Activated CD4-positive, alpha-beta T cell treated with anti-CD3 and anti-CD28 coated beads for 36 hours (primary cell): ENCODE data around the gene TMEM165. TPM values are rescaled to one million over a fixed set of nuclear protein-coding genes. Genes with fewer than 3 reads are reported as not detected.
"Not testable (repeated sequence)": the region's sequence is repeated elsewhere in the genome, so short reads cannot be mapped to it uniquely, and the experiment has no call there.

ENCODE experiments used
- ATAC-seq: fragments of 200-7000 bp; cut with Tn5 transposase; one replicate; pipeline ENCODE4 v1.10.0; 2021; ENCODE audit warnings: mild to moderate bottlenecking, moderate library complexity
- CTCF ChIA-PET: fragments of 350-600 bp; sonication (Branson Sonifier 250); formaldehyde crosslinking; loops from one replicate; lab custom pipeline; 2021; ENCODE audit warnings: antibody characterized with exemption; lab: Charles Lee
- POLR2A ChIA-PET: fragments of 350-600 bp; sonication (Branson Sonifier 250); formaldehyde crosslinking; loops from one replicate; lab custom pipeline; 2021; ENCODE audit warnings: antibody characterized with exemption, inconsistent platforms; lab: Charles Lee
- DNase-seq: peaks from one replicate; pipeline ENCODE4 v3.0.0-alpha.2; 2020
- H3K27ac Mint-ChIP-seq: one replicate; pipeline ENCODE4 v1.8.0; 2021; ENCODE audit warnings: mixed read lengths
- H3K27me3 Mint-ChIP-seq: one replicate; pipeline ENCODE4 v1.8.0; 2021; ENCODE audit warnings: mixed read lengths
- H3K36me3 Mint-ChIP-seq: one replicate; pipeline ENCODE4 v1.8.0; 2021; ENCODE audit warnings: low read depth, mixed read lengths
- H3K4me1 Mint-ChIP-seq: one replicate; pipeline ENCODE4 v1.8.0; 2021; ENCODE audit warnings: mixed read lengths
- H3K4me3 Mint-ChIP-seq: one replicate; pipeline ENCODE4 v1.8.0; 2021; ENCODE audit warnings: mild to moderate bottlenecking, moderate library complexity, mixed read lengths
- H3K9me3 Mint-ChIP-seq: one replicate; pipeline ENCODE4 v1.8.0; 2021; ENCODE audit warnings: low read depth, mixed read lengths
- intact Hi-C, 2 experiments: fragments of 100-400 bp; cut with DNase I in 1 of 2; cut with micrococcal nuclease in 1 of 2; formaldehyde crosslinking; loops; one replicate each; pipeline versions ENCODE4 v1.14.2 to v1.15.1; 2022 to 2024; cut with DNase I, micrococcal nuclease
- total RNA-seq, 2 experiments: library from RNA; stranded (reverse); gene quantifications; one replicate each; pipeline ENCODE4 v1.2.3, GENCODE V29; 2021

TMEM165 gene, protein sequence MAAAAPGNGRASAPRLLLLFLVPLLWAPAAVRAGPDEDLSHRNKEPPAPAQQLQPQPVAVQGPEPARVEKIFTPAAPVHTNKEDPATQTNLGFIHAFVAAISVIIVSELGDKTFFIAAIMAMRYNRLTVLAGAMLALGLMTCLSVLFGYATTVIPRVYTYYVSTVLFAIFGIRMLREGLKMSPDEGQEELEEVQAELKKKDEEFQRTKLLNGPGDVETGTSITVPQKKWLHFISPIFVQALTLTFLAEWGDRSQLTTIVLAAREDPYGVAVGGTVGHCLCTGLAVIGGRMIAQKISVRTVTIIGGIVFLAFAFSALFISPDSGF
- 10 to 100 TPM; 43.4 to 49.5 TPM for total RNA-seq

DNA sequence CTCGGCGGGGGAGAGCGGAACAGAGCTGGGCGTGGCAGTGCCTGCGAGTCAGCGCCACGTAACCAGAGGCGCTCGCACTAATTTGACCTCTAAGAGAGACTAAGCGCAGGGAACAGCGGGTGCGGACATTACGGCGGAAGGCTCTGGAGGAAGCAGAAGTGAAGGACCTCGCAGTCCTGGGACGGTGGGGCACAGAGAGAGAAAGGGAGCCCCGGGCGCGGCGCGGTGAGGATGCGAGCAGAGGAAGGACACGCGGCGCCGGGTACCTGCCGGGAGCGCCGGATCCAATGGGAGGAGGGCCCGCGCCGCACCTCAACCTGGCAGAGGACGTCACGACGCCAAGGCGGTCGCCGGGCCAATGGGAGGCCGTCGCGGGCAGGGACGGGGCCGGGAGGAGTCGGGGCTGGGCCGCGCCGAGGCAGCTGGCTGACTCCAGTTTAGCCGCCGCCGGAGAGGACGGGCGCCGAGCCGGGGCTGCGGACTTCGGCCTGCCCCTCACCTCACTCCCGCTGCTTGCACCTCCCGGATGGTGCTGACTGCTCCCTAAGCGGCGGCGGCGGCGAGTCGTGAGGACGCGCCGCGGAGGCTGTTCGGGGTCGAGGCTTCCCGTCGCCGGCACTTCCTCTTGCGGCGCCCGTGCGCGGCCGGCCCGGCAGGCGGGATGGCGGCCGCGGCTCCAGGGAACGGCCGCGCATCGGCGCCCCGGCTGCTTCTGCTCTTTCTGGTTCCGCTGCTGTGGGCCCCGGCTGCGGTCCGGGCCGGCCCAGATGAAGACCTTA, at the start of gene TMEM165:
Gene TMEM165, plus strand, starts transcription at position 429 of the 779 bp plus-strand sequence. Its CDS starts 233 bp downstream, at position 662.
- POLR2A ChIA-PET, result interaction anchor here (0.6 kb wide), 1 partner anchor 23 kb away, joined by 6 read pairs; no protein-coding TSS in a partner anchor
- DNase-seq (peak; percentile 96), ATAC-seq (peak; percentile 97)
- peak within 1 kb of the TSS; percentile 89 for H3K27ac Mint-ChIP-seq
- H3K4me3 Mint-ChIP-seq, result peak within 1 kb of the TSS; percentile 89
- intact Hi-C loops, result loop anchor here (1.0 to 5.0 kb wide), 9 partner anchors 37 to 1582 kb away; partner anchors contain the start of genes CLOCK (in 2 of the 2), EXOC1 (in 2 of the 2), SRD5A3 (in 2 of the 2) and AASDH (in 1 of the 2)
- H3K9me3 Mint-ChIP-seq, result no peaks in the 10 kb centered on the region
- H3K27me3 Mint-ChIP-seq, result no peaks in the 10 kb centered on the region
- CTCF ChIA-PET, result interaction anchor here (0.6 to 2.1 kb wide), 12 partner anchors 12 to 1379 kb away, joined by 3 to 11 read pairs (median 4); partner anchors contain the start of gene SRD5A3
- H3K4me1 Mint-ChIP-seq, result peaks cover 30% of the 10 kb centered on the region
- peaks cover 28% of the 10 kb centered on the region for H3K36me3 Mint-ChIP-seq

DNA sequence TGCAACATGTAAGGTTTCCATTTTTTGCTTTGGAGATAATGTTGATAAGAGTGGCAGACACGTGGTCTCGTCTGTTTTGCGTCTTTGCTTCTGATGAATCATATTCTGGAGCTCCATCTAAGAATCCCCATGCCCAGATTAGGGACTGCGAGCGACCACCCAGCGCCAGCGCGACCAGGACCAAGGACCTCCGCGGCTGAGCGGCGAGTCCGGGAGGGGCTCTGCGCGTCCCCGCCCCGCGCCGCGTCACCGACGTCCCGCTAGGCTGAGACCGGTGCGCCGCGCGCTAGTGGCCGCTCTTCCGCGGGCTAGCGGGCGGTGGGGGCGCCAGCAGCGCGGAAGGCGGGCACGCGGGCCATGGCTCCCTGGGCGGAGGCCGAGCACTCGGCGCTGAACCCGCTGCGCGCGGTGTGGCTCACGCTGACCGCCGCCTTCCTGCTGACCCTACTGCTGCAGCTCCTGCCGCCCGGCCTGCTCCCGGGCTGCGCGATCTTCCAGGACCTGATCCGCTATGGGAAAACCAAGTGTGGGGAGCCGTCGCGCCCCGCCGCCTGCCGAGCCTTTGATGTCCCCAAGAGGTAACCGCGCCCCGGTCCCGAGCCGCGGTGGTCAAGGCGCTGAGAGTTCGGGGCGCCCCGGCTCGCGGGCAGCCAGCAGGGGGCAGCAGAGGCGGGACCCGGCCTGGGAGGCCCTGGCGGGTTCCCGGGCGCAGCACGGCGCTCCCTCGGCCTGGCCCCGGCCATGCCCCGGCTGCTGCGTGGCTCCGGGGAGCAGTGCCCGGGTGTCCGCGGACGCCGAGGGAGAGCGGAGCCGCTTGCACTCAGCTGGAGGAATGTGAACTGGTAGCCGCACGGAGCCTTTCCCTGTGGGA, 49.5 kb upstream of the TMEM165 start, which contains the start of gene SRD5A3:
Gene SRD5A3, plus strand, starts transcription at position 263 of the 871 bp plus-strand sequence. Its CDS starts 95 bp downstream, at position 358.
- POLR2A ChIA-PET, result no interaction called here
- CTCF ChIA-PET, result interaction anchor here (0.5 to 3.2 kb wide), 28 partner anchors 9 to 664 kb away, joined by 3 to 21 read pairs (median 3); partner anchors contain the start of genes CEP135 and TMEM165
- H3K27ac Mint-ChIP-seq, result peak within 1 kb of the TSS; percentile 90

DNA sequence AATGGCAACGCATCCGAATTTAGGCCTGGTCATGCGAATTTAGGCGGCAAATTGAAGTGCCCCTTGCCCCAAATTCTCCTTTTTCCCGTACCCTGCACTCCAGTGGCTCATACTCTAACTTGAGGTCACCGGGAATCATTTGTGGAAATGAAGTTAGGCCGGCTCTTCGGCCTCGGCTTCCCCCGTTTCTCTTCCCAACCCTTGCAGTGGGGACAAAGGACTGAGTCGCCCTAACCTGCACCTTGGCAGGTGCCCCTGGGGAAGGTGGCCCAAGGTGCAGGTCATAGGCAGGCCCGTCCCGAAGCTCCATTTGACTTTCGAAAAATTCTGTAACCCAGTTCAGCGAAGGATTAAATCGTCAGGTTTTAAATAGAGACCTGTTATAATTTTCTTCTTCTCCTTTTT, 48.9 kb upstream of the TMEM165 start:
- Mint-ChIP-seq H3K27me3 (no peaks in the 10 kb centered on the region), H3K4me1 (peaks cover 25% of the 10 kb centered on the region), H3K27ac (peak overlapping the region; percentile 79), H3K36me3 (peaks cover 5% of the 10 kb centered on the region), H3K4me3 (peak overlapping the region; percentile 82), H3K9me3 (no peaks in the 10 kb centered on the region)
- POLR2A ChIA-PET, result no interaction called here
- DNase-seq (no peak), ATAC-seq (no peak)
- intact Hi-C loops, result loop anchor here (1.0 to 5.0 kb wide), 8 partner anchors 48 to 602 kb away; partner anchors contain the start of genes TMEM165 (in 2 of the 2), CEP135 (in 1 of the 2), EXOC1 (in 1 of the 2) and NMU (in 1 of the 2)
- CTCF ChIA-PET, result interaction anchor here (0.6 to 3.2 kb wide), 6 partner anchors 8 to 570 kb away, joined by 3 to 21 read pairs (median 8); partner anchors contain the start of gene TMEM165

More for the DNA sequence above, 49.5 kb upstream of the TMEM165 start, which contains the start of gene SRD5A3:
- ATAC-seq (peak; percentile 89), DNase-seq (peak; percentile 89)
- no peaks in the 10 kb centered on the region for H3K9me3 Mint-ChIP-seq
- peak within 1 kb of the TSS; percentile 82 for H3K4me3 Mint-ChIP-seq
- intact Hi-C loops, result loop anchor here (1.0 to 5.0 kb wide), 8 partner anchors 49 to 603 kb away; partner anchors contain the start of genes TMEM165 (in 2 of the 2), CEP135 (in 1 of the 2), EXOC1 (in 1 of the 2) and NMU (in 1 of the 2)
- peaks cover 25% of the 10 kb centered on the region for H3K4me1 Mint-ChIP-seq
- H3K36me3 Mint-ChIP-seq, result no peaks in the 10 kb centered on the region
- H3K27me3 Mint-ChIP-seq, result no peaks in the 10 kb centered on the region

DNA sequence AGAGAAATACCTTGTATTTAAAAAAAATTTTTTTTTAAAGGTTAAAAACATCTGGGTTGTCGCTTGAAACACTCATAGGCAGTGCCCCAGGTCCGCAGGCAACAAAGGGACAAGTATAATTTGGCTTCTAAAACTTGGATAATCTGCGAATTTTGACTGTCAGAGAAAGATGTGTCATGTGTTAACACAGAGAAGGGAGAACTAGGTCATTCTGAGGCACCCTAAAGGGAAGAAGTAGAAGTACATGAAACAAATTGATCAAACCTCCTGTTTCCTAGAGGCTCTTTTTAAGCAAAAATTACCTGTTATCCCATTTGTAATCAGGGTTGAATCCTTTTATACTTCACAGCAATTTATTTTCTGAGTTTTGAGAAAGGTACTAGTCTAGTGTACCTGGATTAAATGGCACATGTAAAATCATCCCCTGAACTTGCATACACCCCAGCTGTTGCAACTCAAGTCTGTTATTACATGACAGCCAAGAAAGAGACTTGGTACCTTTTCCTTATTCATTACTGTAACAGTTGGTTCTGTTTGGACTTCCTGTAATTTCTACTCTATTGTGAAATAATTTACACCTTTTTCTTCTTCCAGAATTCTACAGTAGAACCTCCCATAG, 48.0 kb upstream of the TMEM165 start:
- intact Hi-C loops, result loop anchor here in 1 of 2 experiments (2.0 to 5.0 kb wide), 4 partner anchors 87 to 601 kb away; partner anchors contain the start of genes CEP135 and NMU
- peak; percentile 27 for ATAC-seq
- Mint-ChIP-seq H3K27ac (peak overlapping the region; percentile 29), H3K27me3 (no peaks in the 10 kb centered on the region), H3K4me3 (peak overlapping the region; percentile 82), H3K9me3 (no peaks in the 10 kb centered on the region), H3K36me3 (peaks cover 12% of the 10 kb centered on the region), H3K4me1 (peaks cover 25% of the 10 kb centered on the region)
- ChIA-PET CTCF (interaction anchor here (1.5 to 3.2 kb wide), 3 partner anchors 8 to 51 kb away, joined by 4 to 21 read pairs (median 14); no protein-coding TSS in a partner anchor), POLR2A (no interaction called here)
- DNase-seq, result no peak

DNA sequence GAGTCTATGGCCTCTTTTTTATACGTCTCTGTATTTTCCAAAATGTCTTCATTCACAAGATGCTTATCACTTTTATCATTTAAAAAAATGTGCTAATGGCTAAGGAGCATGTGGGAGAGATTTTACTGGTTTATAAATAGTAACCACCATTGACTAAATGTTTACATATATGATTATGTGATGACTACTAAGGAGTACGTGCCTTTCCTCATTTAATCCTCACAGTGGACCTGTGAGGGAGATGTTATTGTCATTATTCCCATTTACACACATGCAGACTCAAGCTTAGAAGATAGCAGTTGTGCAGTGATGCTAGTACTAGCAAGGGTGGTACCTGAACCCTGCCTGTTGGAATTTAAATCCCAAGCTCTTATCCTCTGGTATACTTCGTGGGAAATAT, 47.3 kb upstream of the TMEM165 start:
- ATAC-seq (no peak), DNase-seq (no peak)
- no peaks in the 10 kb centered on the region for H3K27me3 Mint-ChIP-seq
- no peaks in the 10 kb centered on the region for H3K9me3 Mint-ChIP-seq
- H3K4me3 Mint-ChIP-seq, result peak overlapping the region; percentile 82
- H3K27ac Mint-ChIP-seq, result peak overlapping the region; percentile 29
- ChIA-PET CTCF (interaction anchor here (0.7 kb wide), 1 partner anchor 24 kb away, joined by 4 read pairs; no protein-coding TSS in a partner anchor), POLR2A (no interaction called here)
- H3K4me1 Mint-ChIP-seq, result peaks cover 25% of the 10 kb centered on the region
- H3K36me3 Mint-ChIP-seq, result peaks cover 16% of the 10 kb centered on the region
- intact Hi-C loops, result loop anchor here in 1 of 2 experiments (5.0 kb wide), 1 partner anchor 289 kb away; the partner anchor contains the start of gene NMU

DNA sequence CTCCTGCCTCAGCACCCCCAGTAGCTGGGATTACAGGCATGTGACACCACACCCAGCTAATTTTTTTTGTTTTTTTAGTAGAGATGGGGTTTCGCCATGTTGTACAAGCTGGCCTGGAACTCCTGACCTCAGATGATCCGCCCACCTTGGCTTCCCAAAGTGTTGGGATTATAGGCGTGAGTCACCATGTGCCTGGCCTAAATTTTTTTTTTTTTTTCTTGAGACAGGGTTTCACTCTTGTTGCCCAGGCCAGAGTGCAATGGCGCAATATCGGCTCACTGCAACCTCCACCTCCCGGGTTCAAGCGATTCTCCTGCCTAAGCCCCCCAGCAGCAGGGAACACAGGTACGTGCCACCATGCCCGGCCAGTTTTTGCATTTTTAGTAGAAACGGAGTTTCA, 44.9 kb upstream of the TMEM165 start:
- H3K27me3 Mint-ChIP-seq, H3K9me3 Mint-ChIP-seq, POLR2A ChIA-PET, H3K27ac Mint-ChIP-seq, ATAC-seq, intact Hi-C loops, DNase-seq, H3K4me3 Mint-ChIP-seq, CTCF ChIA-PET: not testable (repeated sequence)
- Mint-ChIP-seq H3K36me3 (peaks cover 26% of the 10 kb centered on the region), H3K4me1 (peaks cover 18% of the 10 kb centered on the region)

DNA sequence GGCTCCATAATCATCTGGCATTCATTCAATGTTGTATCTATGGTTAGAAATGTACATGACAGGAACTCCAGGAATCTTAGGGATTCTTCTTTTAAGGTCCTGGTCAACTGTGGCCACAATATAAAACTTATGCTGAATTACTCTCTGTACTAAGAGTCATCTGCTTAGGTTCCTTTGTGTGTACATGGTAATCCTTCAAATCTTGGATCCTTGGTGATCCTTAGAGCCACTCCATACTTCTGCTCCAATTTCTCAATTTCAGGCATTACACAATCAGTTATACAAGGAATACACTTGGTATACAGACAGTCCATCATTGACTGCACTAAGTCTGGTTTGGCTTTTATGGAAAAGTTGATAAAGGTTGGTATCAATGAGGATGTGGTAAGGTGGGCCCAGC, 43.9 kb upstream of the TMEM165 start:
- no peaks in the 10 kb centered on the region for H3K9me3 Mint-ChIP-seq
- ATAC-seq (no peak), DNase-seq (no peak)
- H3K36me3 Mint-ChIP-seq, result peaks cover 26% of the 10 kb centered on the region
- intact Hi-C loops, result no loop called here
- H3K4me1 Mint-ChIP-seq, result peaks cover 17% of the 10 kb centered on the region
- CTCF ChIA-PET, result interaction anchor here (1.4 kb wide), 1 partner anchor 39 kb away, joined by 4 read pairs; no protein-coding TSS in a partner anchor
- POLR2A ChIA-PET, result no interaction called here
- H3K27me3 Mint-ChIP-seq, result no peaks in the 10 kb centered on the region
- H3K27ac Mint-ChIP-seq, result no peak overlapping the region
- H3K4me3 Mint-ChIP-seq, result no peak overlapping the region

DNA sequence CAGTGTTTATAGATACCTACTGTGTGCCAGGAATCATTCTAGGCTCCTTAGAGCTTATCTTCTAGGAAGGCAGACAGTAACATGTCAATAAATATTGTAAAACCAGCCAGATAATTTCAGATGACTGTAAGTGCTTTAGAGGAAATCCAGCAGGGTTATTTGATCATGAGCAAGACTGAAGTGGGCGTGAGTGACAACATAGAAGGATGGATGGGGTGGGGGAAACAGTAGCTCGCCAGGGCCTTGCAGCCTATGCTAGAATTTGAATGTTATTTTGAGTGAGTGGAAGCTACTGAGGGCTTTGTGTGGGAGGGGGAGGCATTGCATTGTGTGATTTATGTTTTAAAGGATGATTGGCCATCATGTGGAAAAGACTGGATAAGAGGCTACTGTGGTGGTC, 43.0 kb upstream of the TMEM165 start:
- CTCF ChIA-PET, result interaction anchor here (0.7 to 1.4 kb wide), 2 partner anchors 8 to 40 kb away, joined by 3 to 4 read pairs; no protein-coding TSS in a partner anchor
- DNase-seq, result no peak
- POLR2A ChIA-PET, result no interaction called here
- Mint-ChIP-seq H3K27ac (no peak overlapping the region), H3K4me3 (no peak overlapping the region), H3K9me3 (no peaks in the 10 kb centered on the region), H3K36me3 (peaks cover 26% of the 10 kb centered on the region), H3K4me1 (peaks cover 9% of the 10 kb centered on the region), H3K27me3 (no peaks in the 10 kb centered on the region)
- no peak for ATAC-seq
- intact Hi-C loops, result no loop called here

DNA sequence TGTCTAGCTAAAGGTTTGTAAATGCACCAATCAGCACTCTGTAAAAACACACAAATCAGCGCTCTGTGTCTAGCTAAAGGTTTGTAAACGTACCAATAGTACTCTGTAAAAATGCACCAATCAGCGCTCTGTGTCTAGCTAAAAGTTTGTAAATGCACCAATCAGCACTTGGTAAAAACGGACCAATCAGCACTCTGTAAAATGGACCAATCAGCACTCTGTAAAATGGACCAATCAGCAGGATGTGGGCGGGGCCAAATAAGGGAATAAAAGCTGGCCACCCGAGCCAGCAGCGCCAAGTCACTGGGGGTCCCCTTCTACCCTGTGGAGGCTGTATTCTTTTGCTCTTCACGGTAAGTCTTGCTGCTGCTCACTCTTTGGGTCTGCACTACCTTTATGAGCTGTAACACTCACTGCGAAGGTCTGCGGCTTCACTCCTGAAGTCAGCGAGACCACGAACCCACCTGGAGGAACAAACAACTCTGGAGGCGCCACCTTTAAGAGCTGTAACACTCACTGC, 42.5 kb upstream of the TMEM165 start:
- POLR2A ChIA-PET, DNase-seq, H3K4me1 Mint-ChIP-seq, ATAC-seq, H3K27ac Mint-ChIP-seq, H3K4me3 Mint-ChIP-seq, CTCF ChIA-PET, intact Hi-C loops, H3K9me3 Mint-ChIP-seq, H3K27me3 Mint-ChIP-seq: not testable (repeated sequence)
- H3K36me3 Mint-ChIP-seq, result peaks cover 26% of the 10 kb centered on the region
